Heart left ventricle (tissue), 13 donors: ENCODE results near the gene ANXA5.

Experiments
- POLR2A ChIP-seq, 2 donors: fragments of 450-650 bp; IDR thresholded peaks; one replicate each; pipeline ENCODE4 v1.6.1; 2017; ENCODE audit warnings: antibody characterized with exemption in 2 of 2, mild to moderate bottlenecking in 2 of 2, moderate library complexity in 2 of 2
- TF ChIP-seq, protein P1 (sequence below), 12 donors: fragments of 200-600 bp; sonication (generic) in 4 of 12; IDR thresholded peaks; one replicate each; pipeline versions ENCODE4 v1.5.0 to v1.8.0; 2018 to 2022; ENCODE audit warnings: antibody characterized with exemption in 12 of 12, mild to moderate bottlenecking in 5 of 12
- donor health status: ischemic (EF 13 %, LVEDD 7.1; RV severe dilation, severe dysfunction).
- donor health status: DM: no; HTN: yes; CAD: no.
- donor health status: DM: no; HTN: no; CAD: no.
- donor health status: ischemic (EF 25% LVEDD 6.9; RV normal size, moderate dysfunction).
- donor health status: ischemic (EF 25% LVEDD 5.7; RV mildly dilated, moderate dysfunction).
- donor health status: ischemic (EF 35%, LVEDD 5.7; RV mildly dilated, moderate dysfunction).
- donor health status: nonischemic (EF 11% LVEDD 7.7; RV severe dilation, severe dysfunction).
- donor health status: DM: yes; HTN: yes; CAD: no.
- donor health status: PGD.
- donor health status: ischemic (EF 29% LVEDD 5.4; RV normal size, mild dysfunction).
- donor health status: nonischemic (EF 23%, LVEDD 6.1; RV moderate dilation, normal function).

DNA sequence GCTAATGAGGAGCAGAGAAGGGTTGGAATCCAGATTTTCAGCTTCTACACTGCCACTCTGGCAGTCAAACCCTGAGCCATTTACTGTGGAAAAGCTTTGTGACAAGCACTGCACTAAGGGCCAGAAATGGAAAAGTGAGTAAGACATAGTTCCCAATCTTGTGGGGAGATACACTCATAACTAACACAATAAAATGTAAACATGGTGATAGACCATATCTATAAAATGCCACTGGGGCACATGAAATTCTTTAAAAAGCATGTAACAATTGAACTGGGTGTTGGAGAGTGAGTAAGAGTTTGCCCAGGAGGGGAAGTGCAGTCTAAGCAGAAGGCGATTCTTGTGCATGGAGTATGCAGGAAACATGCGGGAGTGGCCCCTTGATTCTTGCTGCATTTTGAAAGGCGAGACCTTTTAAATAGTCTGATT is 32.0 kb upstream of the ANXA5 start:
- TF ChIP-seq, protein P1, sequence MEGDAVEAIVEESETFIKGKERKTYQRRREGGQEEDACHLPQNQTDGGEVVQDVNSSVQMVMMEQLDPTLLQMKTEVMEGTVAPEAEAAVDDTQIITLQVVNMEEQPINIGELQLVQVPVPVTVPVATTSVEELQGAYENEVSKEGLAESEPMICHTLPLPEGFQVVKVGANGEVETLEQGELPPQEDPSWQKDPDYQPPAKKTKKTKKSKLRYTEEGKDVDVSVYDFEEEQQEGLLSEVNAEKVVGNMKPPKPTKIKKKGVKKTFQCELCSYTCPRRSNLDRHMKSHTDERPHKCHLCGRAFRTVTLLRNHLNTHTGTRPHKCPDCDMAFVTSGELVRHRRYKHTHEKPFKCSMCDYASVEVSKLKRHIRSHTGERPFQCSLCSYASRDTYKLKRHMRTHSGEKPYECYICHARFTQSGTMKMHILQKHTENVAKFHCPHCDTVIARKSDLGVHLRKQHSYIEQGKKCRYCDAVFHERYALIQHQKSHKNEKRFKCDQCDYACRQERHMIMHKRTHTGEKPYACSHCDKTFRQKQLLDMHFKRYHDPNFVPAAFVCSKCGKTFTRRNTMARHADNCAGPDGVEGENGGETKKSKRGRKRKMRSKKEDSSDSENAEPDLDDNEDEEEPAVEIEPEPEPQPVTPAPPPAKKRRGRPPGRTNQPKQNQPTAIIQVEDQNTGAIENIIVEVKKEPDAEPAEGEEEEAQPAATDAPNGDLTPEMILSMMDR (IDR thresholded peaks at IDR 0.05): no peak
- TF ChIP-seq POLR2A (IDR thresholded peaks at IDR 0.05): no peak
